ENCODE measurements around the gene RABGAP1L. TPM values are rescaled to one million over a fixed set of nuclear protein-coding genes. Genes with fewer than 3 reads are reported as not detected.
A peak's percentile ranks its signal among the peaks of the same experiment; 100 is the strongest.

The RABGAP1L gene
- total RNA-seq, 1 donor from 2014 or later: 44.1 TPM

DNA sequence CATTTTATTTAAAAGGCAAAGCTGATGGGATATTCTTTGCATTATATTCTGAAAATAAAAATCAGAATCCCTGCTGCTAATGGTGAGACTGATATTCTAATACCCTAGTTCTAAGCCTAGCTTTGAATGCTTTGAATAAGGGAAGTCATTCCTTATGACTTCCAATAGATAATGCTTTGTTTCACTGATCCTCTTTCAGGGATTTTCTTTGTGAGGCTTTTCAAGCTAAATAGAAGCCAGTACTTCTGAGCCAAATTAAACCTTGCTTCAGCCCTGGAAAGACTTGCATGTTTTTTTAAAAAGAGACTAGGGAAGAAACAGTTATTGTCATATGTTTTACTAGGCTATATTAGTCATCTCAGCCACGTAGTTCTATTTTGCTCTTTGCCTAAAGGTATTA is 771.9 kb downstream of the RABGAP1L start:
- Mint-ChIP-seq H3K4me1 (ENCODE audit: low read depth, unreplicated experiment) (no peaks in the 10 kb centered on the region), H3K9me3 (ENCODE audit: unreplicated experiment) (no peaks in the 10 kb centered on the region), H3K27me3 (ENCODE audit: unreplicated experiment) (no peaks in the 10 kb centered on the region), H3K27ac (ENCODE audit: unreplicated experiment) (no peak overlapping the region), H3K36me3 (ENCODE audit: unreplicated experiment) (no peaks in the 10 kb centered on the region), H3K4me3 (ENCODE audit: unreplicated experiment) (no peak overlapping the region)
- no peak for DNase-seq
- TF ChIP-seq CTCF (IDR thresholded peaks at IDR 0.05; ENCODE audit: partially characterized antibody, unreplicated experiment): no peak

DNA sequence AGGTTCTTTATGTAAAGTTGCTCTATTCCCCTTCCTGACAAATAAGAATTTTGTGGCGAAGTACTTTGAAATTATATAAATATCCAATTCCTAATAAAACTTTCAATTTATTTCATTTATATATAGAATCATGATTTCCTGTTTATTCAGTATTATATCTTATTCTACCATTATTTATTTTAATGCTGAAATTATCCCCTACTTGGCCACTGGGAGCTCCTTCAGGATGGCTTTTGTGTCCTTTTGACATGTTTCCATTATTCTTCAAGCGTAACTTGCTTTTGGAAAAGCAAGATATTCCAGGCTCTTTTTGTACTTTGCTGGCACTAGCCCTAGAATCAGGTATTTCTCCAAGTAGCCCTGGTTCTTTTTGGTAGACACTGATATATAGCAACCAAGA is 773.3 kb downstream of the RABGAP1L start:
- H3K27ac Mint-ChIP-seq (ENCODE audit: unreplicated experiment): no peak overlapping the region
- no peaks in the 10 kb centered on the region for H3K4me1 Mint-ChIP-seq (ENCODE audit: low read depth, unreplicated experiment)
- peak; percentile 20 for TF ChIP-seq CTCF (IDR thresholded peaks at IDR 0.05; ENCODE audit: partially characterized antibody, unreplicated experiment)
- no peaks in the 10 kb centered on the region for H3K27me3 Mint-ChIP-seq (ENCODE audit: unreplicated experiment)
- no peak overlapping the region for H3K4me3 Mint-ChIP-seq (ENCODE audit: unreplicated experiment)
- H3K36me3 Mint-ChIP-seq (ENCODE audit: unreplicated experiment): no peaks in the 10 kb centered on the region
- no peaks in the 10 kb centered on the region for H3K9me3 Mint-ChIP-seq (ENCODE audit: unreplicated experiment)
- no peak for DNase-seq

DNA sequence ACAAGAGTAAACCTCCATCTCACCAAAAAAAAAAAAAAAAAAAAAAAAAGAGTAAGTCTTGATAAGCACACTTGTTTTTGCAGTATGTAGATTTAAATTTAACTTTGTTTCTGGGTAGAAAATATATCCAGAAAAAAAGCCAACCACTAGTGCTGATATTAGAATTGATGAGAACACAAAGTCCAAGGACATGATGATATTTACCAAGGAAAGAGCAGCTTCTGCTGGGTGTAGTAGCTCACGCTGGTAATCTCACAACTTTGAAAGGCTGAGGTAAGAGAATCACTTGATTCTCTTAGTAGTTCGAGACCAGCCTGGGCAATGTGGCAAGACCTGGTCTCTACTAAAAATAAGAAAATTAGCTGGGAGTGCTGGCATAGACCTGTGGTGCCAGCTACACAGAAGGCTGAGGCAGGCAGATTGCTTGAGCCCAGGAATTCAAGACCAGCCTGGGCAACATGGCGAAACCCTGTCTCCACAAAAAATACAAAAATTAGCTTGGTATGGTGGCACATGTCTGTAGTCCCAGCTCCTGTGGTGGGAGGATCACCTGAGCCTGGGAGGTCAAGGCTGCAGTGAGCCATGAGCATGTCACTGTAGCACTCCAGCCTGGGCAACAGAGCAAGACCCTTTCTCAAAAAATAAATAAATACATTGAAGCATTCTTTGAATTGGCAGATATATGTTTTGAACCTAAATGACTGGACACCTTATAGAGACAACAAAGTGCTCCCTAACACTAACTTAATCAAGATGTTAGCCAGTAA is 776.8 kb downstream of the RABGAP1L start:
- no peak overlapping the region for H3K4me3 Mint-ChIP-seq (ENCODE audit: unreplicated experiment)
- no peak overlapping the region for H3K27ac Mint-ChIP-seq (ENCODE audit: unreplicated experiment)
- H3K36me3 Mint-ChIP-seq (ENCODE audit: unreplicated experiment): no peaks in the 10 kb centered on the region
- TF ChIP-seq CTCF (IDR thresholded peaks at IDR 0.05; ENCODE audit: partially characterized antibody, unreplicated experiment): no peak
- H3K4me1 Mint-ChIP-seq (ENCODE audit: low read depth, unreplicated experiment): peaks cover 18% of the 10 kb centered on the region
- H3K27me3 Mint-ChIP-seq (ENCODE audit: unreplicated experiment): no peaks in the 10 kb centered on the region
- H3K9me3 Mint-ChIP-seq (ENCODE audit: unreplicated experiment): no peaks in the 10 kb centered on the region
- DNase-seq: no peak

GRCh38 chr1:174938281-174939007 is 779.1 kb downstream of the RABGAP1L start:
- H3K36me3 Mint-ChIP-seq (ENCODE audit: unreplicated experiment): no peaks in the 10 kb centered on the region
- H3K27ac Mint-ChIP-seq (ENCODE audit: unreplicated experiment): peak overlapping the region; percentile 22
- no peak for DNase-seq
- peaks cover 25% of the 10 kb centered on the region for H3K4me1 Mint-ChIP-seq (ENCODE audit: low read depth, unreplicated experiment)
- no peaks in the 10 kb centered on the region for H3K27me3 Mint-ChIP-seq (ENCODE audit: unreplicated experiment)
- H3K4me3 Mint-ChIP-seq (ENCODE audit: unreplicated experiment): no peak overlapping the region
- H3K9me3 Mint-ChIP-seq (ENCODE audit: unreplicated experiment): no peaks in the 10 kb centered on the region
- no peak for TF ChIP-seq CTCF (IDR thresholded peaks at IDR 0.05; ENCODE audit: partially characterized antibody, unreplicated experiment)

All from glutamatergic neuron (in vitro differentiated cells).